Gastroesophageal sphincter (tissue), 4 donors: ENCODE measurements around the gene DAAM1. TPM values are rescaled to one million over a fixed set of nuclear protein-coding genes. Genes with fewer than 3 reads are reported as not detected.
A peak's percentile ranks its signal among the peaks of the same experiment; 100 is the strongest.

Experiments
- ATAC-seq: fragments of 150-250 bp; one replicate; pipeline ENCODE4 v1.9.1; 2016; ENCODE audit warnings: mild to moderate bottlenecking, moderate library complexity
- H3K27ac ChIP-seq, 4 donors: fragments of 200-600 bp; sonication (generic) in 3 of 4; 1 replicate in 3 of 4; 2 replicates in 1 of 4; pipeline ENCODE4 v1.5.1; 2016 to 2019
- H3K27me3 ChIP-seq: fragments of 200-600 bp; sonication (generic); one replicate; pipeline ENCODE4 v1.5.1; 2019
- H3K36me3 ChIP-seq, 2 donors: fragments of 200-600 bp; sonication (generic); one replicate each; pipeline ENCODE4 v1.5.1; 2019; ENCODE audit warnings: control low read depth in 1 of 2
- H3K4me1 ChIP-seq, 3 donors: fragments of 200-600 bp; sonication (generic); 1 replicate in 2 of 3; 2 replicates in 1 of 3; pipeline ENCODE4 v1.5.1; 2016 to 2019; ENCODE audit warnings: control low read depth in 2 of 3
- H3K4me3 ChIP-seq, 2 donors: fragments of 200-600 bp; sonication (generic); one replicate each; pipeline ENCODE4 v1.5.1; 2019; ENCODE audit warnings: mild to moderate bottlenecking in 1 of 2, moderate library complexity in 1 of 2
- H3K9me3 ChIP-seq, 3 donors: fragments of 200-600 bp; sonication (generic); one replicate each; pipeline ENCODE4 v1.5.1; 2017 to 2019; ENCODE audit warnings: control low read depth in 2 of 3
- CTCF ChIP-seq, 4 experiments: fragments of 200-600 bp in 2 of 4; fragments of 450-650 bp in 2 of 4; sonication (generic) in 1 of 4; IDR thresholded peaks; one replicate each; pipeline ENCODE4 v1.5.1; 2017 to 2019; ENCODE audit warnings: antibody characterized with exemption in 4 of 4, mild to moderate bottlenecking in 2 of 4, moderate library complexity in 2 of 4
- EP300 ChIP-seq: sonication (generic); formaldehyde crosslinking; IDR thresholded peaks from one replicate; pipeline ENCODE4 v1.6.1; 2017; ENCODE audit warnings: antibody characterized with exemption, mild to moderate bottlenecking
- POLR2A ChIP-seq, 2 donors: fragments of 450-650 bp; IDR thresholded peaks; one replicate each; pipeline ENCODE4 v1.6.1; 2017; ENCODE audit warnings: antibody characterized with exemption in 2 of 2, mild to moderate bottlenecking in 2 of 2, moderate library complexity in 1 of 2
- POLR2AphosphoS5 ChIP-seq: sonication (generic); formaldehyde crosslinking; IDR thresholded peaks from one replicate; pipeline ENCODE4 v1.6.1; 2017; ENCODE audit warnings: antibody characterized with exemption
- WGBS, 2 donors: methylation state at CpG; one replicate each; pipeline ENCODE4 v1.1.5; 2018; ENCODE audit warnings: low coverage in 1 of 2; 5-methylcytosine and 5-hydroxymethylcytosine counted together
- total RNA-seq, 4 donors: library from RNA; depleted of rRNA; stranded (reverse); fragments of >200 nt; gene quantifications; one replicate each; pipeline ENCODE4 v1.1.0, GENCODE V29; 2016

DAAM1 gene
- total RNA-seq, 4 donors from 2014 or later, result 64.0 to 124 (median 87.3) TPM

GRCh38 chr14:59297071-59297776 is 108.8 kb downstream of the DAAM1 start:
- TF ChIP-seq CTCF (IDR thresholded peaks at IDR 0.05) (no peak), POLR2AphosphoS5 (peak; percentile 7)
- WGBS, 2 donors, result 58 to 77% methylated on average over 5 of the region's 5 CpGs
- Histone ChIP-seq H3K27me3 (no peaks in the 10 kb centered on the region), H3K4me1 (peaks cover 28 to 77% (median 40%) of the 10 kb centered on the region in 3 donors), H3K27ac (peak overlapping the region in 3 of 4 donors; percentile 25 to 74 (median 66)), H3K4me3 (no peak overlapping the region), H3K36me3 (peaks cover 0 to 3% of the 10 kb centered on the region in 2 donors), H3K9me3 (no peaks in the 10 kb centered on the region)
- ATAC-seq, result no peak

DNA sequence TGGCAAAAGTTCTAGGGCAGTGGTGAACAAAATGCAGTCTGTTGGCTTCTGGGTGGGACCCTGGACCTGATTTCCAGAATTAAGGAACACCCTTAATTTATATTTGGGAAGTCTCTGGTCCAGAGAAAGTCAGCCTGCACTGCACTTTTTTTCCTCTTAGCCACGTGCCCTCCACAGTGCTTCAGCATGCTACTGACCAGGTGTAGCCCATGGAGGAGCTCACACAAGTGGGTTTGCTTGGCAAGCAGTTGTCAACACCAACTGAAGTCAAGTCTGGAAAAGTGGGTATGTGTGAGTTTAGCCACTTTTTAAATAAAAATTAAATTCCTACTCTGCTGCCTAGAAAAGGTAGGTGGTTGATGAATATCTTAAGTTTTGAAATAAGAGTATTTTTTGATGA is 111.3 kb downstream of the DAAM1 start:
- TF ChIP-seq POLR2AphosphoS5, result no peak
- no peak for TF ChIP-seq POLR2A (IDR thresholded peaks at IDR 0.05)
- TF ChIP-seq CTCF (IDR thresholded peaks at IDR 0.05), result no peak
- no peak for TF ChIP-seq EP300
- Histone ChIP-seq H3K27ac (peak overlapping the region in 1 of 4 donors; percentile 13), H3K36me3 (no peaks in the 10 kb centered on the region), H3K9me3 (no peaks in the 10 kb centered on the region), H3K4me3 (no peak overlapping the region), H3K27me3 (no peaks in the 10 kb centered on the region), H3K4me1 (peaks cover 21 to 68% (median 24%) of the 10 kb centered on the region in 3 donors)
- ATAC-seq, result no peak
- 80% methylated on average over 1 of the region's 1 CpG; no CpG with 5 or more reads in 1 of the 2 donors for WGBS, 2 donors

DNA sequence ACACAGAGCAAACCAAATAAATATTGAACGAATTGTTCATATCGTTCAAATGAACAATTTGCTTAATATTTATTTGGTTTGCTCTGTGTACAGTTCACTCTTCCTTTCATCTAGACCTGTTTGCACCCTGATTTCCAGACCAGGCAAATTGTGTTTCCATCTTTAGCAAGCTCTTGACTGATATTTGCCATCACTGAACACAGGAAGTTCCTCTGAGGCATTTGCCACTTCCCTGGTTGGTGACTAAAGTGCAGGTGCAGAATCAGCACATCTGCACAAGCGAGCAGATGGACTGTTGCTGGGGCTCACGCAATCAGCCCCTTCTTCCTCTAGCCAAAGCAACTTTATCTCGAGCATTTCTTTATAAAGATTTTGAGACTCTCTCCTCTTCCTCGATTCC is 112.9 kb downstream of the DAAM1 start:
- no peaks in the 10 kb centered on the region for H3K27me3 ChIP-seq
- TF ChIP-seq EP300, result no peak
- TF ChIP-seq POLR2A (IDR thresholded peaks at IDR 0.05), result no peak
- TF ChIP-seq POLR2AphosphoS5, result no peak
- no peak for TF ChIP-seq CTCF (IDR thresholded peaks at IDR 0.05)
- H3K27ac ChIP-seq, result peak overlapping the region in 1 of 4 donors; percentile 46
- no peak overlapping the region for H3K4me3 ChIP-seq
- H3K36me3 ChIP-seq, result no peaks in the 10 kb centered on the region
- peaks cover 20 to 68% (median 28%) of the 10 kb centered on the region in 3 donors for H3K4me1 ChIP-seq
- peak; percentile 36 for ATAC-seq
- no peaks in the 10 kb centered on the region for H3K9me3 ChIP-seq
- 73 to 85% methylated on average over 5 to 6 of the region's 6 CpGs for WGBS, 2 donors

GRCh38 chr14:59302313-59302712 is 113.8 kb downstream of the DAAM1 start:
- 92 to 100% methylated on average over 1 to 2 of the region's 2 CpGs for WGBS, 2 donors
- Histone ChIP-seq H3K27me3 (no peaks in the 10 kb centered on the region), H3K4me3 (no peak overlapping the region), H3K27ac (peak overlapping the region in 2 of 4 donors; percentile 32 to 46), H3K4me1 (peaks cover 18 to 68% (median 20%) of the 10 kb centered on the region in 3 donors), H3K36me3 (no peaks in the 10 kb centered on the region), H3K9me3 (no peaks in the 10 kb centered on the region)
- TF ChIP-seq EP300 (no peak), CTCF (IDR thresholded peaks at IDR 0.05) (no peak), POLR2A (IDR thresholded peaks at IDR 0.05) (no peak), POLR2AphosphoS5 (no peak)
- ATAC-seq, result no peak

DNA sequence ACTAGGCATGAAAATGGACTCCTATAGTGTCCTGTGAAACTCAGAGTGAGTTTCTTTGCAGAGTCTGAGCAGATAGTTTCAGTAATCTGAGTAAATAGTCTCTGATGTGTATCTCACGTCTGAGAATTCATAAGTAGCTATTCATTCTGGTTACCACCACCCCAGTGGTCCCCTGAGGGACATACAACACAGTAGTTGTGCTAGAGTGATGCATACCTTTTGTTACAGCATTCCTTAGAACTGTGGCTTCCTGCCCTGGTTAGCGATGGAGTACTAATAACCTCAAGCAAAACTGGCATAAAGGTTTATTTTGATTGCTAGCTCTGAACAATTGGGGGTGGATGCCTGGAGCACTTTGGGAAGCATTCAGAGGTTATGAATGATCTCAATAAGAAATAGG is 114.7 kb downstream of the DAAM1 start:
- no peaks in the 10 kb centered on the region for H3K9me3 ChIP-seq
- H3K4me1 ChIP-seq, result peaks cover 19 to 67% (median 24%) of the 10 kb centered on the region in 3 donors
- H3K36me3 ChIP-seq, result no peaks in the 10 kb centered on the region
- no peak for TF ChIP-seq POLR2A (IDR thresholded peaks at IDR 0.05)
- no peak for TF ChIP-seq EP300
- TF ChIP-seq CTCF (IDR thresholded peaks at IDR 0.05), result no peak
- no peak for TF ChIP-seq POLR2AphosphoS5
- ATAC-seq, result no peak
- no peaks in the 10 kb centered on the region for H3K27me3 ChIP-seq
- peak overlapping the region in 2 of 4 donors; percentile 32 to 46 for H3K27ac ChIP-seq
- H3K4me3 ChIP-seq, result no peak overlapping the region
- WGBS, 2 donors, result 40 to 56% methylated on average over 1 to 2 of the region's 2 CpGs
